ENCODE data around the gene FMN1.

The FMN1 gene

GRCh38 chr15:32738666-32739065, 455.8 kb downstream of the FMN1 start:
- Histone ChIP-seq H3K4me1 (ENCODE audit: control extremely low read depth in 1 of 4, control insufficient read depth in 4 of 4, insufficient read depth in 4 of 4, low read length in 3 of 4) (no peaks in the 10 kb centered on the region), H3K4me3 (ENCODE audit: control insufficient read depth in 1 of 7, extremely low read depth in 1 of 7, insufficient read depth in 4 of 7, low read depth in 2 of 7, low read length in 6 of 7) (no peak overlapping the region), H3K9me3 (ENCODE audit: control extremely low read depth in 1 of 5, control insufficient read depth in 4 of 5, insufficient read depth in 2 of 5, low read depth in 1 of 5, low read length in 4 of 5) (peaks cover 0 to 19% (median 4%) of the 10 kb centered on the region in 5 experiments), H3K36me3 (ENCODE audit: control insufficient read depth in 4 of 4, insufficient read depth in 4 of 4, low read length in 3 of 4) (no peaks in the 10 kb centered on the region), H3K27ac (ENCODE audit: insufficient read depth in 1 of 2, low read depth in 1 of 2, low read length in 2 of 2, poor library complexity in 1 of 2, severe bottlenecking in 2 of 2) (no peak overlapping the region), H3K27me3 (replicated peaks in 2 of 5; ENCODE audit: control insufficient read depth in 4 of 5, insufficient read depth in 5 of 5, low read length in 4 of 5) (peaks cover 0 to 2% (median 0%) of the 10 kb centered on the region in 5 experiments)
- ChIA-PET CTCF (no interaction called here), POLR2A (no interaction called here)
- WGBS (ENCODE audit: insufficient coverage), result 80% methylated on average over 1 of the region's 1 CpG
- DNase-seq, result no peak

GRCh38 chr15:32737304-32737703, 457.2 kb downstream of the FMN1 start:
- WGBS (ENCODE audit: insufficient coverage), result no CpG with 5 or more reads among the region's 4 CpGs
- Histone ChIP-seq H3K4me3 (ENCODE audit: control insufficient read depth in 1 of 7, extremely low read depth in 1 of 7, insufficient read depth in 4 of 7, low read depth in 2 of 7, low read length in 6 of 7) (no peak overlapping the region), H3K27ac (ENCODE audit: insufficient read depth in 1 of 2, low read depth in 1 of 2, low read length in 2 of 2, poor library complexity in 1 of 2, severe bottlenecking in 2 of 2) (no peak overlapping the region), H3K9me3 (ENCODE audit: control extremely low read depth in 1 of 5, control insufficient read depth in 4 of 5, insufficient read depth in 2 of 5, low read depth in 1 of 5, low read length in 4 of 5) (peaks cover 0 to 19% (median 4%) of the 10 kb centered on the region in 5 experiments), H3K4me1 (ENCODE audit: control extremely low read depth in 1 of 4, control insufficient read depth in 4 of 4, insufficient read depth in 4 of 4, low read length in 3 of 4) (no peaks in the 10 kb centered on the region), H3K27me3 (replicated peaks in 2 of 5; ENCODE audit: control insufficient read depth in 4 of 5, insufficient read depth in 5 of 5, low read length in 4 of 5) (peaks cover 0 to 6% (median 2%) of the 10 kb centered on the region in 5 experiments), H3K36me3 (ENCODE audit: control insufficient read depth in 4 of 4, insufficient read depth in 4 of 4, low read length in 3 of 4) (no peaks in the 10 kb centered on the region)
- ChIA-PET CTCF (no interaction called here), POLR2A (no interaction called here)
- DNase-seq, result no peak

- ChIA-PET CTCF (no interaction called here), POLR2A (interaction anchor here (0.5 kb wide), 1 partner anchor 9 kb away, joined by 3 read pairs; no protein-coding TSS in a partner anchor)
- no peak overlapping the region for H3K4me3 ChIP-seq (ENCODE audit: control insufficient read depth in 1 of 7, extremely low read depth in 1 of 7, insufficient read depth in 4 of 7, low read depth in 2 of 7, low read length in 6 of 7)
- no peak overlapping the region for H3K27ac ChIP-seq (ENCODE audit: insufficient read depth in 1 of 2, low read depth in 1 of 2, low read length in 2 of 2, poor library complexity in 1 of 2, severe bottlenecking in 2 of 2)
- no peak for DNase-seq
- peaks cover 0 to 19% (median 4%) of the 10 kb centered on the region in 5 experiments for H3K9me3 ChIP-seq (ENCODE audit: control extremely low read depth in 1 of 5, control insufficient read depth in 4 of 5, insufficient read depth in 2 of 5, low read depth in 1 of 5, low read length in 4 of 5)
- H3K36me3 ChIP-seq (ENCODE audit: control insufficient read depth in 4 of 4, insufficient read depth in 4 of 4, low read length in 3 of 4), result no peaks in the 10 kb centered on the region
- 100% methylated on average over 1 of the region's 2 CpGs for WGBS (ENCODE audit: insufficient coverage)
- H3K27me3 ChIP-seq (replicated peaks in 2 of 5; ENCODE audit: control insufficient read depth in 4 of 5, insufficient read depth in 5 of 5, low read length in 4 of 5), result peaks cover 0 to 6% (median 2%) of the 10 kb centered on the region in 5 experiments
- no peaks in the 10 kb centered on the region for H3K4me1 ChIP-seq (ENCODE audit: control extremely low read depth in 1 of 4, control insufficient read depth in 4 of 4, insufficient read depth in 4 of 4, low read length in 3 of 4)
Measured at GRCh38 chr15:32736701-32737061, 457.8 kb downstream of the FMN1 start.

GRCh38 chr15:32735989-32736700, 458.4 kb downstream of the FMN1 start:
- POLR2A ChIA-PET, result interaction anchor here (0.5 kb wide), 1 partner anchor 9 kb away, joined by 3 read pairs; no protein-coding TSS in a partner anchor
- peaks cover 0 to 6% (median 2%) of the 10 kb centered on the region in 5 experiments for H3K27me3 ChIP-seq (replicated peaks in 2 of 5; ENCODE audit: control insufficient read depth in 4 of 5, insufficient read depth in 5 of 5, low read length in 4 of 5)
- CTCF ChIA-PET, result no interaction called here
- no peak for DNase-seq
- H3K4me1 ChIP-seq (ENCODE audit: control extremely low read depth in 1 of 4, control insufficient read depth in 4 of 4, insufficient read depth in 4 of 4, low read length in 3 of 4), result no peaks in the 10 kb centered on the region
- no peaks in the 10 kb centered on the region for H3K36me3 ChIP-seq (ENCODE audit: control insufficient read depth in 4 of 4, insufficient read depth in 4 of 4, low read length in 3 of 4)
- peaks cover 0 to 17% (median 4%) of the 10 kb centered on the region in 5 experiments for H3K9me3 ChIP-seq (ENCODE audit: control extremely low read depth in 1 of 5, control insufficient read depth in 4 of 5, insufficient read depth in 2 of 5, low read depth in 1 of 5, low read length in 4 of 5)
- H3K4me3 ChIP-seq (ENCODE audit: control insufficient read depth in 1 of 7, extremely low read depth in 1 of 7, insufficient read depth in 4 of 7, low read depth in 2 of 7, low read length in 6 of 7), result no peak overlapping the region
- H3K27ac ChIP-seq (ENCODE audit: insufficient read depth in 1 of 2, low read depth in 1 of 2, low read length in 2 of 2, poor library complexity in 1 of 2, severe bottlenecking in 2 of 2), result no peak overlapping the region
- 100% methylated on average over 1 of the region's 2 CpGs for WGBS (ENCODE audit: insufficient coverage)

- Histone ChIP-seq H3K36me3 (ENCODE audit: control insufficient read depth in 4 of 4, insufficient read depth in 4 of 4, low read length in 3 of 4) (no peaks in the 10 kb centered on the region), H3K4me3 (ENCODE audit: control insufficient read depth in 1 of 7, extremely low read depth in 1 of 7, insufficient read depth in 4 of 7, low read depth in 2 of 7, low read length in 6 of 7) (no peak overlapping the region), H3K9me3 (ENCODE audit: control extremely low read depth in 1 of 5, control insufficient read depth in 4 of 5, insufficient read depth in 2 of 5, low read depth in 1 of 5, low read length in 4 of 5) (no peaks in the 10 kb centered on the region), H3K27ac (ENCODE audit: insufficient read depth in 1 of 2, low read depth in 1 of 2, low read length in 2 of 2, poor library complexity in 1 of 2, severe bottlenecking in 2 of 2) (no peak overlapping the region), H3K4me1 (ENCODE audit: control extremely low read depth in 1 of 4, control insufficient read depth in 4 of 4, insufficient read depth in 4 of 4, low read length in 3 of 4) (peaks cover 0 to 8% (median 0%) of the 10 kb centered on the region in 4 experiments), H3K27me3 (replicated peaks in 2 of 5; ENCODE audit: control insufficient read depth in 4 of 5, insufficient read depth in 5 of 5, low read length in 4 of 5) (peaks cover 0 to 8% (median 3%) of the 10 kb centered on the region in 5 experiments)
- ChIA-PET POLR2A (no interaction called here), CTCF (no interaction called here)
- 79% methylated on average over 2 of the region's 3 CpGs for WGBS (ENCODE audit: insufficient coverage)
- DNase-seq, result no peak
Measured at GRCh38 chr15:32733281-32733680, 461.2 kb downstream of the FMN1 start.

- H3K27ac ChIP-seq (ENCODE audit: insufficient read depth in 1 of 2, low read depth in 1 of 2, low read length in 2 of 2, poor library complexity in 1 of 2, severe bottlenecking in 2 of 2), result no peak overlapping the region
- 94% methylated on average over 3 of the region's 6 CpGs for WGBS (ENCODE audit: insufficient coverage)
- H3K36me3 ChIP-seq (ENCODE audit: control insufficient read depth in 4 of 4, insufficient read depth in 4 of 4, low read length in 3 of 4), result no peaks in the 10 kb centered on the region
- ChIA-PET POLR2A (no interaction called here), CTCF (no interaction called here)
- DNase-seq, result no peak
- H3K27me3 ChIP-seq (replicated peaks in 2 of 5; ENCODE audit: control insufficient read depth in 4 of 5, insufficient read depth in 5 of 5, low read length in 4 of 5), result peaks cover 0 to 8% (median 3%) of the 10 kb centered on the region in 5 experiments
- H3K4me3 ChIP-seq (ENCODE audit: control insufficient read depth in 1 of 7, extremely low read depth in 1 of 7, insufficient read depth in 4 of 7, low read depth in 2 of 7, low read length in 6 of 7), result no peak overlapping the region
- peaks cover 0 to 8% (median 0%) of the 10 kb centered on the region in 4 experiments for H3K4me1 ChIP-seq (ENCODE audit: control extremely low read depth in 1 of 4, control insufficient read depth in 4 of 4, insufficient read depth in 4 of 4, low read length in 3 of 4)
- H3K9me3 ChIP-seq (ENCODE audit: control extremely low read depth in 1 of 5, control insufficient read depth in 4 of 5, insufficient read depth in 2 of 5, low read depth in 1 of 5, low read length in 4 of 5), result no peaks in the 10 kb centered on the region
Measured at GRCh38 chr15:32732574-32733157, 461.8 kb downstream of the FMN1 start.
